ENCODE data around the gene KCNIP4.

The KCNIP4 gene

DNA sequence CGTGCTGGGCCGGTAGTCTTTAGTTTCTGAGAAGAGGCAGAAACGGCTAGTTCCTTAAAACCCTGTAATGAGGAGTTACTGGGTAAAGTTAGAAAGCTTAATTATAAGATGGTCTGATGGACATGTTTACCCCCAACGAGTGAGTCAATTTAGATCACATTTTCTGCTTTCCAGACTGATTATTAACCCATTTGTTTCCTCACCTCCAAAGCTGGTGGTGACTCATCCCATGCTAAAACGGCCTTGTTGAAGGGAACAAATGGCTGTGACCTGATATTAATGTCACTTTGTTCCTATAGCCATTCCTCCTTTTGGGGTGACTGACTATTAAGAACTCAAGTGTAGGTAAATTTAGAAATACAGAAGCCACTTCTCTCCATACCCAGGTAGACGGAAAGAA is 232.0 kb downstream of the KCNIP4 start:
- Histone ChIP-seq H3K27ac (no peak overlapping the region), H3K4me3 (no peak overlapping the region)
- no peak for DNase-seq (ENCODE audit: low spot score)
- TF ChIP-seq, protein P1, sequence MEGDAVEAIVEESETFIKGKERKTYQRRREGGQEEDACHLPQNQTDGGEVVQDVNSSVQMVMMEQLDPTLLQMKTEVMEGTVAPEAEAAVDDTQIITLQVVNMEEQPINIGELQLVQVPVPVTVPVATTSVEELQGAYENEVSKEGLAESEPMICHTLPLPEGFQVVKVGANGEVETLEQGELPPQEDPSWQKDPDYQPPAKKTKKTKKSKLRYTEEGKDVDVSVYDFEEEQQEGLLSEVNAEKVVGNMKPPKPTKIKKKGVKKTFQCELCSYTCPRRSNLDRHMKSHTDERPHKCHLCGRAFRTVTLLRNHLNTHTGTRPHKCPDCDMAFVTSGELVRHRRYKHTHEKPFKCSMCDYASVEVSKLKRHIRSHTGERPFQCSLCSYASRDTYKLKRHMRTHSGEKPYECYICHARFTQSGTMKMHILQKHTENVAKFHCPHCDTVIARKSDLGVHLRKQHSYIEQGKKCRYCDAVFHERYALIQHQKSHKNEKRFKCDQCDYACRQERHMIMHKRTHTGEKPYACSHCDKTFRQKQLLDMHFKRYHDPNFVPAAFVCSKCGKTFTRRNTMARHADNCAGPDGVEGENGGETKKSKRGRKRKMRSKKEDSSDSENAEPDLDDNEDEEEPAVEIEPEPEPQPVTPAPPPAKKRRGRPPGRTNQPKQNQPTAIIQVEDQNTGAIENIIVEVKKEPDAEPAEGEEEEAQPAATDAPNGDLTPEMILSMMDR (IDR thresholded peaks at IDR 0.05), result no peak

GRCh38 chr4:21710179-21710835 is 238.3 kb downstream of the KCNIP4 start:
- Histone ChIP-seq H3K4me3 (no peak overlapping the region), H3K27ac (no peak overlapping the region)
- TF ChIP-seq, protein P1 (IDR thresholded peaks at IDR 0.05), result no peak
- no peak for DNase-seq (ENCODE audit: low spot score)

- Histone ChIP-seq H3K27ac (no peak overlapping the region), H3K4me3 (no peak overlapping the region)
- TF ChIP-seq, protein P1 (IDR thresholded peaks at IDR 0.05), result no peak
- no peak for DNase-seq (ENCODE audit: low spot score)
Observed at GRCh38 chr4:21709761-21710160, 238.8 kb downstream of the KCNIP4 start.

- TF ChIP-seq, protein P1 (IDR thresholded peaks at IDR 0.05), result no peak
- Histone ChIP-seq H3K4me3 (no peak overlapping the region), H3K27ac (no peak overlapping the region)
- no peak for DNase-seq (ENCODE audit: low spot score)
Observed at GRCh38 chr4:21709031-21709430, 239.5 kb downstream of the KCNIP4 start.

DNA sequence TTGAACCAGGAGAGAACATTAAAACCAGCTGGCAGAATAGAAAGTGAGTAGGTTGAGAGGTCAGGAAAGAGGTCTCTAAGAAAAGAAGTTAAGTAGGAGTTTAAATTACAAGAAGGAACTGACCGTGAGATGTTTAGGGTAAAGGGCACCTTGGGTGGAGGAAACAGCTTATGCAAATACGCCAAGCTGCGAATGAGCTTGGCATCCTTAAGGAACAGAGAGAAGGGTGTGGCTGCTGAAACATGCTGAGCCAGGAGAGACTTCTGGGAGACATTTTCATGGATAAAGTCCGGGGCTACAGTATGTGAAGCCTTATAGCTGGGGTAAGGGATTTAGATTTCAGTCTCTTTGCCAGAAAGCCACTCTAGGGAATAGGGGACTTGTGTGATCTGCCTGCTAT is 249.1 kb downstream of the KCNIP4 start:
- DNase-seq (ENCODE audit: low spot score), result no peak

DNA sequence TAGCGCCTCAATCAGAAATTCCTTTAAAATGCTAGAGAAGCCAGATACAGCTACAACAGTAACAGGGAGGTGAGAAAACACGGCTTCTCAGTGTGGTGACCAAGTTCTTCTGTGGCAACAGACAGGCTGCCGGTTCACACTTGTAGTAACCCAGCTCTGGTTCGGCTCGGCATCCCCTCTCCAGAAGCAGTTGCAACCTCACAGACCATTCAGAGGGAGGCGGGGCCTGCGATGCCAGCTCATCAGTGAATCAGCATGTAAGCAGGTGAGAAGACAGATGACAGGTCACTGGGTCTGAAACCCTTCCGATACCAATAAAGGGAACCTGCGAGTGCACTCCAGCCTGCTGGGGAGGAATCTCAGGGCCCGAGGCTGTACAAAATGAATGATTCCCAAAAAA is 251.0 kb downstream of the KCNIP4 start:
- TF ChIP-seq, protein P1 (IDR thresholded peaks at IDR 0.05), result no peak
- no peak overlapping the region for H3K27ac ChIP-seq
- no peak for DNase-seq (ENCODE audit: low spot score)
- no peak overlapping the region for H3K4me3 ChIP-seq

More for the DNA sequence above, 249.1 kb downstream of the KCNIP4 start:
- no peak overlapping the region for H3K27ac ChIP-seq
- no peak overlapping the region for H3K4me3 ChIP-seq
- TF ChIP-seq, protein P1 (IDR thresholded peaks at IDR 0.05), result no peak

GRCh38 chr4:21695141-21695540 is 253.4 kb downstream of the KCNIP4 start:
- TF ChIP-seq, protein P1 (IDR thresholded peaks at IDR 0.05), result no peak
- DNase-seq (ENCODE audit: low spot score), result no peak
- H3K27ac ChIP-seq, result no peak overlapping the region
- H3K4me3 ChIP-seq, result no peak overlapping the region

All from coronary artery (tissue), 2 donors.